GM12801 (cell line): Measurements from ENCODE around the gene RAB11FIP4.

Experiments
- CTCF ChIP-seq: IDR thresholded peaks from one replicate; pipeline ENCODE4 v1.5.1; 2011; ENCODE audit warnings: control low read depth; ENCODE audit not compliant: insufficient read length; ENCODE audit errors: extremely low read depth

Gene RAB11FIP4, protein sequence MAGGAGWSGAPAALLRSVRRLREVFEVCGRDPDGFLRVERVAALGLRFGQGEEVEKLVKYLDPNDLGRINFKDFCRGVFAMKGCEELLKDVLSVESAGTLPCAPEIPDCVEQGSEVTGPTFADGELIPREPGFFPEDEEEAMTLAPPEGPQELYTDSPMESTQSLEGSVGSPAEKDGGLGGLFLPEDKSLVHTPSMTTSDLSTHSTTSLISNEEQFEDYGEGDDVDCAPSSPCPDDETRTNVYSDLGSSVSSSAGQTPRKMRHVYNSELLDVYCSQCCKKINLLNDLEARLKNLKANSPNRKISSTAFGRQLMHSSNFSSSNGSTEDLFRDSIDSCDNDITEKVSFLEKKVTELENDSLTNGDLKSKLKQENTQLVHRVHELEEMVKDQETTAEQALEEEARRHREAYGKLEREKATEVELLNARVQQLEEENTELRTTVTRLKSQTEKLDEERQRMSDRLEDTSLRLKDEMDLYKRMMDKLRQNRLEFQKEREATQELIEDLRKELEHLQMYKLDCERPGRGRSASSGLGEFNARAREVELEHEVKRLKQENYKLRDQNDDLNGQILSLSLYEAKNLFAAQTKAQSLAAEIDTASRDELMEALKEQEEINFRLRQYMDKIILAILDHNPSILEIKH

DNA sequence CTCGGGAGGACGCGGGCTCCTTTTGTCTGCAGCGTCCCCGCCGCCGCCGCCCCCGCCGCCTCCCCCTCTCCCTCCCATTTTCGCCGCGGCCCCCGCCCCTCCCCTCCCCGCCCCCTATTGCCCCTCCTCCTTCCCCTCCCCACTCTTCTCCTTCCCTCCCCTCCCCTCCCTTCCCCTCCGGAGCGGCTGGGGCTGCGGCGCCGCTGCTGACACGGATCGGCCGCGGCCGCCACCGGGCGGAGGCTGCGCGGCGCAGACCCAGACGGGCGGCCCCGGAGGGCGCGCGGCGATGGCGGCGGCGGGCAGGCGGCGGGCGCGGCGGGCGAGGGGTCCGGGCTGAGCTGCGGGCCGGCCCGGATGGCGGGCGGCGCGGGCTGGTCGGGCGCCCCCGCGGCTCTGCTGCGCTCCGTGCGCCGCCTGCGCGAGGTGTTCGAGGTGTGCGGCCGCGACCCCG, at the start of gene RAB11FIP4:
TSS of gene RAB11FIP4 (plus strand) at position 180 of the 454 bp plus-strand sequence. CDS start at position 358, 178 bp downstream.
- no peak for TF ChIP-seq CTCF

- TF ChIP-seq CTCF = no peak
Observed at GRCh38 chr17:31349454-31349853, 42.0 kb upstream of the RAB11FIP4 start.

GRCh38 chr17:31355935-31356334, 35.5 kb upstream of the RAB11FIP4 start:
- no peak for TF ChIP-seq CTCF

- TF ChIP-seq CTCF = no peak
Observed at GRCh38 chr17:31357091-31357490, 34.4 kb upstream of the RAB11FIP4 start.

DNA sequence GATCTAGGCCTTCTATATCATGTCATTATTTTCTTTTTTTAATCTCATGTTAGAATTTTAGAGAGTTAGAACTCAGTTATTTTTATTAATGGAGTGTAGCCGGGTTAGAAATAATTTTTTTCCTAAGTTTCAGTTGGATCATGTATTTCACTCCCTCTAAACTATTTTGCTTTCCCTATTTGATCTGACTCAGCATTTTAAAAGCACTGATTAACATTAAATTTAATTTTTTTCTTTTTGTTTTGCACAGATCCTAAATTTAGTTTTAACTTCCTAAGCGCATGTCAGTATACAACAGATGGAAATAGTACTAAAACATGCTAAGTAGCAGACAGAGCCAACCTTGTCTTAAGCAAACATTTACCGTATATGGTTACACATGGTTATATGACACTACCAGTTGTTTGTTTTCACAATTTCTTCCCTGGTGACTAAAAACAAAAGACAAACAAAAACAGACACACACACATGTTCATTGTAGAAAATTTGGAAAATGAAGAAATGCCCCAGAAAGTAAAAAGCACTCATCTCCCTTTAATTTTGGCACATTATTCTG, 33.6 kb upstream of the RAB11FIP4 start:
- no peak for TF ChIP-seq CTCF

GRCh38 chr17:31364012-31364411, 27.5 kb upstream of the RAB11FIP4 start:
- TF ChIP-seq CTCF = no peak

GRCh38 chr17:31366088-31366487, 25.4 kb upstream of the RAB11FIP4 start:
- TF ChIP-seq CTCF = no peak
